GM18499 (cell line): ENCODE results near the gene LCA5.
"Not testable (repeated sequence)": the region's sequence is repeated elsewhere in the genome, so short reads cannot be mapped to it uniquely, and the experiment has no call there.

Source experiments
- ATAC-seq: cut with Tn5 transposase; IDR thresholded peaks from one replicate; pipeline ENCODE4 v1.9.1; 2021; ENCODE audit warnings: moderate number of reproducible peaks; ENCODE audit not compliant: insufficient read depth, unreplicated experiment

LCA5 gene

DNA sequence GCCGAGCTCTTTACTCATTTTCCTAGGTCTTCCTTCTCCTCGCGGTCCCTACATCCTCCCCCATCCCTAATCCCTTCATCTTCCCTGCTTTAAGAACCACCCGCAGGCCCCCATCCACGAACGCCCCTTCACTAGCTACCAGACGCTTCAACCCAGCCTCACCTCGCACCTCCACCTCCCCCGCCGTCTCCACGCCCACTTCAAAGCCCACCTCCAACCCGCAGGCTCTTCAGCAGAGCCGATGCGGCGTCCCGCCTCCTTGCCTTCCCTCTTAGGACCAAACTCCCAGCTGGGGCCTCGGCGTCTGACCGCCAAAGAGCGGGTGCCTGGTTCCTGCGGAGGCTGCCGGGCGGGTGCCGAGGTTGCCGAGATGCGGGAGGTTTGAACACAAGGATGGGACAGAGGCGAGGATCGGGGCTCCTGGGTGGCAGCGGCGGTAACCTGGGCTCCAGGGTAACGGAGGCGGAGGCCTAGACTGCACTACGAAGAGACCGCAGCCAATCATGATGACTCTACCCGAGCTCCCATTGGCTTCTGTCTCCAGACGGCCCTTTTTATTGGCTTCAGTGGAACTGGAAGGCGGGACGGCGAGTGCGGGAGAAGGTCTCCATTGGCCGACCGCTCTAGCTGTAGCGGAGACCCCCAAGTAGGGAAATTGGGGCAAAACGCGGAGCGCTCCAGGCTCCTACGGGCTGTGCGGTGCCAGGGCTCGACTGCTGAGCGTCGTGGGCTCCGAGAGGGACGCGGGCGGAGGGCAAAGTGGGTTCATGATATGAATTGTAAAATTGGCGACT, at the start of gene LCA5:
Gene LCA5, minus strand, starts transcription at position 477 of the 794 bp plus-strand sequence. CDS start 18,536 bp downstream, outside the sequence.
- peak; percentile 99 for ATAC-seq

DNA sequence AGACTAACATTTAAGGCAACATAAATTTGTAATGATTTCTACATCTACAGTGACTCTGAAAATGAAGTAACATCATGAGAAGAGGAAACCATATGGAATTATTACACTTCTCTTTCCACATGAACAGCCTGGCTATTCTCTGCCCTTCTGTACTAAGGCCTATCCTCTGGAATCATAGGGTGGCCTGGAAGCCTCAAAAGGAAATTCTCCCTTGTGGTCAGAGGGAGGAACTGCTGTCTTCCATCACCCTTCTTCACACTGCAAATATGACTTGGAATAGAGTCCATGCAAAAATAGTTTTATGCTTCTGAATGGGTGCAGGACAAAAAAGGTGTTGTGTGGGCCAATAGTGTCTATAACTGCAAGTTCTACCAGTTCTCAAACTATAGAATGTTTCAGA, 49.3 kb upstream of the LCA5 start:
- ATAC-seq: no peak

DNA sequence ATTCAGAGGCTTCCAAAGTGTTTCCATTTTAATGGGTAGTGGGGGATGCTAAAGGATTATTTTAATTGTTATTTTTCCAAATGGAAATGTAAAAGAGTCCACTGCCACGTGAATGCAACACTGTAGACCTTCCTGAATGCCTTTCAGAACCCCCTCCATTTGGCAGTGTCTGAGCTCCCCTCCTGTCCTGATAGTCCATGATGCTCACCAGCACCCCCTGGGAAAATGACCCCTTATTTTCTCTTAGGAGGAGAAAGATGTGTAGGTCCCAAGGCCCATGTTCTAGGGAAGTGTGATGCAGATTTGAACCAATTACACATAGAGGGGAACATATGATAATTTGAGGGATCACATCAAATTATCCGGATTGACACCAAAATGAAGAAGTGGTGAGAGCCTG, 47.1 kb upstream of the LCA5 start:
- no peak for ATAC-seq

DNA sequence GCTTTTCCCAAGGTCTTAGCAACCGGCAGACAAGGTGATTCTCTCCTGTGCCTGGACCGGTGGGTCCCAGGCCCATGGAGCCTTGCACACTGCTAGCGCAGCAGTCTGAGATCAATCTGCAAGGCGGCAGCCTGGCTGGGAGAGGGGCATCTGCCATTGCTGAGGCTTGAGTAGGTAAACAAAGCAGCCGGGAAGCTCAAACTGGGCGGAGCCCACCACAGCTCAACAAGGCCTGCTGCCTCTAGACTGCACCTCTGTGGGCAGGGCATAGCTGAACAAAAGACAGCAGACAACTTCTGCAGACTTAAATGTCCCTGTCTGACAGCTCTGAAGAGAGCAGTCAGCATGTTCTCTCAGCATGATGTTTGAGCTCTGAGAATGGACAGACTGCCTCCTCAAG, 40.7 kb upstream of the LCA5 start:
- ATAC-seq: not testable (repeated sequence)

DNA sequence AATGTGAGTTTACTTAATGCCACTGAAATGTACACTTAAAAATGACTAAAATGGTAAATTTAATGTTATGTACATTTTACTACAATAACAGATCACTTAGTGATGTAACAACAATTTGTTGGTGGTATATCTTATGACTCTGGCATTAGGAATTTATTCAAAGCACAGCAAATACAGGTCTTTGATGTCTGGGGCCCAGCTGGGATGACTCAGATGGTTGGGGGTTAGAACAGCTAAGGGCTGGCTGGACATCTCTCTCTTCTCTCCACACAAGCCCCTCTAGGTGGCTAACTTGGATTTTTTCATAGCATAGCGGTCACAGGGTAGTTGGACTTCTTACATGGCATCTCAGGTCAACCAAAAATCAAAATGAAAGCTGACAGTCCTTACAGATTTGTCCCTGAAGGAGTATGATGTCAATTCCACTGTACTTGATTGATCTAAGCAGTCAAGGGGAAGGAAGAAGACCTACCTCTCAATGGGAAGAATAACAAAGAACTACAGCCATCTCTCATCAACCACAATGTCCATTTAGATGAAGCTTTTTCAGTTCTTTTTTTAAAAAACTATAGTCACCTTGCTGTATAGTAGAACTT, 37.5 kb upstream of the LCA5 start:
- ATAC-seq: no peak

DNA sequence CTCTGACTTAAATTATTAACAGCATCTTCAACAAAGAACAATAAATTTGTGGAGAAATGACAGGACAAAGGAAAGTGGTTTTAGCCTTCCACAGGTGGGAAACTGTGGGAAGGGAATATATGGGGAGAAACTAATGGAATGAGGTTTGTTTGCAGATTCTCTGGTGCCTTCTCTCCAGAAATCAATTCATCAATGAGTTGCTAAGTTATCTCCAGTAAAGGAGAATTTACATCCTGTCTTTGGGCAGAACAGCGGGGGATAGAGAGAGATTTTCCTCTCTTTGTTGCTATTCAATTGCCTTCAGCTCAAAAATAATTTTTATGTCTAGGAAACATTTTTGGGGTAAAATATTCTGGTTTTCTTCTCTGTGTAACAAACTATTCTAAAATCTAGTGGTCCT, 36.9 kb upstream of the LCA5 start:
- no peak for ATAC-seq

DNA sequence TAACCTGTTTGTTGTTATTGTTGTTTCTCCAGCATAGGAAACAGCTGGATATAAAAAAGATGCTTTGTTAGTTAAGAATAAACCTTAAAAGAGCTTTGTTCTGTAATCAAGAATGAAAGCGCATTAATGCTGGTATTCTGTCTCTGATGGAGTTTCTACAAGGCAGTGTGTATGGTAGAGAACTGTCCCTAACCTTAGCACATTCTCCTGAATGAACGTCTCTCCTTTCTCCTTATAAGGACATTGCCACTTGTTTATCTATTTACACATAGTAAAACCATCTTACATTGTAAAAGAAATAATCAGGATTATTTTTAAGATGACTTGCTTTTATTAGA, 33.8 kb upstream of the LCA5 start:
- ATAC-seq: no peak

DNA sequence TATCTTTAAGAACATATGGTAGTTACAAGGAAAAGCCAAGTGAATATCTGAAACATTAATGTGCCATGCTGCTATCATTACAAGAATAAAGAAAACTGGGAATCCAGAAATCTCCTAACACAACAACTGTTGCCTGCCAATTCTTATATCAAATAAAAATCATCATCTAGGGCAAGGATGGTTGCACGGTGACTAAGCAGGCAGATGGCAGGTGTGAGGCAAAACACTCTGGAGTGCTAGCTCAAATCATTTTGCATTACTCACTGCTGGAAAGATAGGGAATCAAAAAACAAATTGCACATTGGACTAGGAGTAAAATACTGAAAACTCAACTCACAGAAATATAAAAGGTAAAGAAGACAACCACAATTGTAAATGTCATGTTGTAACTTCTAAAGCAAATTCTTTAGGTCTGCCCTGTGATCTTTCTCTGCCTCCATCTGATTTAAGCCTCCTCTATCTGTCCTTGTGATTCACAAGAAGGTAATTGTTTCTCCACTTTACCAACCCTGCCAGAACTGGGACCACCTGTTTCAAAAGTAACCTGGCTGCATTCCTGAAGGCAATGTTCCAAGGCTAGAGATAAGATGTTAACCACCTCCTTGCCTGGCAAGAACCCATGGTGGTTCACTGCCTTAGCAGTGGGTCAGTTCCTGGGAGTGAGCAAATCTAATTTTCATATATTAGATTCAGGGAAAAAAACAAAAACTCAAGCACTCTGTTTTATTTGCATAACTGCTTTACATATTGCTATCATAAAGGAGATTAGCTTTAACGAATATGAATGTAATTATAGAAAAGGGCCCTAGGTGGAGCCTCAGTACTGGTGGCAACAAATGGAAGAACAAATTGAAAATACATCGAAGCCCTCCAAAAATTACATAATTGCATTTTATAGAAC, 33.1 kb upstream of the LCA5 start:
- ATAC-seq: peak; percentile 54

DNA sequence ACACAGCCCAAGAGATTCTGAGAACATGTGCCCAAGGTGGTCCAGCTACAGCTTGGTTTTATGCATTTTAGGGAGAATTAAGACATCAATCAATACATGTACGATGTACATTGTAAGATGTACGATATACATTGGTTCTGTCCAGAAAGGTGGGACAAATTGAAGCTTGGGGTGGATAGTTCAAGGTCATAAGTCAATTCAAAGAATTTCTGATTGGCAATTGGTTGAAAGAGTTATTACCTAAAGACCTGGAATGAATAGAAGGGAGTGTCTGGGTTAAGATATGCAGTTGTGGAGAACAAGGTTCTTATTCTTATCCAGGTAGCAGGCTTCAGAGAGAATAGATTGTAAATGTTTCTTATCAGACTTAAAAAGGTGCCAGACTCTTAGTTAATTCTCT, 31.8 kb upstream of the LCA5 start:
- no peak for ATAC-seq

DNA sequence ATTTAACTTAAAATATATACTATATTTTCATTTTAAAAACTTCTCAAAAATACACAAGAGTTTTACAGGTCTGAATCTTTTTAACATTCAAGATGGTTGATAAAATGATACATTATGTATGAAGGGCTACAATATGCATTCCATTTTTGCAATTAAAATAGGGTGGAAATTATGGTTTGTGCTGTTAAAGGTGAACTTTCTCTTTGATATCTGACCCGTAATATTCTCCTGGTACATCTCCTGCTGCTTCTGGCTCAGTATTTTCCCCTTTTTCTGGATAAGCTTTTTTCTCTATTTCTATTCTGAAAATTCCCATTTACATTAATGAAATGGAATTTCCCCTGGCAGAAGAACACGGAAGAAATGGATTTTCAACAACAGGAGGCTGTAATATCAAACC, 27.4 kb upstream of the LCA5 start:
- ATAC-seq: no peak

DNA sequence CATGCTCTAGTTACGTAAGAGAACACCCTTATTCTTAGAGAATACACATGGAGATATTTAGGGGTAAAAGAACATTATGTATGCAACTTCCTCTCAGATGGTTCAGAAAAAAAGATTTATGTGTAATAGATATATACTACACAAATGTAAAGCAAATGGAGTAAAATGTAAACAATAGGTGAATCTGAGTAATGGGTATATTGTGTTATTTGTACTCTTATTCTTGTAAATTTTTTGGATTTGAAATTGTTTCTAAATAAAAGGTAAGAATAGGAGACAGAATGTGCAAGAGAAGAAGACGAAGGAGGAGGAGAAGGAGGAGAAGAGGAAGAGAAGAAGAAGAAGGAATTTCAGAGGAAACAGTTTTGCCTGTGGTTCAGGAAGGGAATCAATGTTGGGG, 22.5 kb upstream of the LCA5 start:
- no peak for ATAC-seq

DNA sequence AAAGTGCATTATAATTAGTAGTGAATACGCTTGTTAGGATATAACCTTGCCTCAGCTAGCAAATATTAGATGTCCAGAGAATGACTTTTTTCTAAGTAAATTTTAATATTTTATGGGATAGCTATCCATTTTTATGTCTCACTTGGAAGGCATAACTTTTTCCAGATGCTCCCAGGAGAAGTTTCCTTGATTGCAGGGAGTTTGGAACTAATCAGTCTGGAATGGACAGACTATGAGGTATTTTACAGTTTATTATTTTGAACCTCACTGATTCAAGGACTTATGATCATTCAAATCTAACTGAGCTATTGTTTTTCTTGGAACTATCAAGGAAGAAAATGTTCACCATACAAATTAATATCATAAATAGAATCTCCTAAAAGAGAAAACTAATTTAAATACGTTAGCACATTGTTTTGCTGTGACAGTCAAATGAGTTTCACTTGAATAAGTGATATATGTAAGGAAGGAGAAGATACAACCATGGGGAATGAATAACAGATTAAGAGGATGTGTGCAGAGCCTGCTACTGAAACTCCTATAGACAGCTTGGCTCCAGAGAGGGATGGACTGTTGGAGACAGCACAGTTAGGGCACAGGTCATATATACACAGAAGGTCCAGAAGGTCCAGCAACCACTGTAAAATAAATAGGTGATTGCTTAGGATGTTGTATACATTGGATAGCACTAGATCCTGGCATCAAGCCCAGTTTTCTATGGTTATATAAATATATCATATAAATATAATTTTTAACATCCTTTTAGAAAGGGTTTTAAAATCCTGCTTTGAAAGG, 20.6 kb upstream of the LCA5 start:
- ATAC-seq: no peak

DNA sequence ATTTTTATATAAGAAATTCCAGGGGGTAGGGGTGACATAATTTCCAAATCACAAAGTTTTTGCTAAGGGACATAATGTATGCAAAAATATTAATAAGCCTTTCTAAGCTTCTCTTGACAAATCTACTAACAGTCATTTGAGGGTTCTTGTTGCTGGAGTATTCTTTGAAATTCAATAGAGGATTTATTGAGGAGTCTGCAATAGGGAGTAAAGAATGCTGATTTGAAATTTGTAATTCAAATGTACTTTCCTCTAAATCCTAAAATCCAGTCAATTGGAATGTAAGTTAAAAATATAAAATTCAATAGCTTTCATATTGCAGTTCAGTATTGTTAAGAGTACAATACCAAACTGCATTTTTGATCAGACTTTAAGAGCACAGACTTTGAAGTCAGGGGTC, 17.1 kb upstream of the LCA5 start:
- no peak for ATAC-seq

DNA sequence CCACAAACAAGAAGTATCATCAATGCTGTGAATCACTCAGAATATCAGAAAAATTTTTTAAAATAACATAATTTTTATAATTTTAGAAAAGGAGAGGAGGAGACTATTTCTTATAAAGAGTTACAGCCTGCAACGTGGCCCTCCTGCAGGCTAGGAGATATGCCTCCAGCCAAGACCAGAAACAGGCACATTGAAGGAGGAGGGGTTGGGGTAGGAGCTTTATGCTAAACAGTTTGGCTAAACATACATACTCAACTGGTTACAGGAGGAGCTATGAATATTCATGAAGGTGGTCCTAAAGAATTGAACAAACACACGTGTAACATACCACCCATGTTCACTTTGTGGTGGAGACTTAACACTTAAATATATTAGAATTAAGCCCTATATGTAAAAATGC, 14.2 kb upstream of the LCA5 start:
- ATAC-seq: no peak

DNA sequence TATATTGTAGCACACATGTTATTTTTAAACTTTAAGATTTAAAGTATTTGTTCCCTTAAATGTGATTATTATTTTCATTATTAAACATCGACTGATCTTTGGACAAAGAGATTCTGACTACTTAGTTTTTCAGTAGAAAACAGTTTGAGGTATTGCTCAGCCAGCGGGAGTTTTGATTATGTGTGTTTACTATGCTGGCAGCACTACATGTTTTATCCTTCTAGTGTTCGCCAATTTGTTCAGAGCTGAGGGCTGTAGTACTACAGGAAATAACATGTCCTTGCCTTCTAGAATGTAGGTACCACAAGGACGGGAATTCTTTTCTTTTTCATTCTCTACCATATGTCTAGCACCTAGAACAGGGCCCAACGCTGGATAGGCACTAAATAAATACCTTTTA, 11.1 kb upstream of the LCA5 start:
- ATAC-seq: no peak

DNA sequence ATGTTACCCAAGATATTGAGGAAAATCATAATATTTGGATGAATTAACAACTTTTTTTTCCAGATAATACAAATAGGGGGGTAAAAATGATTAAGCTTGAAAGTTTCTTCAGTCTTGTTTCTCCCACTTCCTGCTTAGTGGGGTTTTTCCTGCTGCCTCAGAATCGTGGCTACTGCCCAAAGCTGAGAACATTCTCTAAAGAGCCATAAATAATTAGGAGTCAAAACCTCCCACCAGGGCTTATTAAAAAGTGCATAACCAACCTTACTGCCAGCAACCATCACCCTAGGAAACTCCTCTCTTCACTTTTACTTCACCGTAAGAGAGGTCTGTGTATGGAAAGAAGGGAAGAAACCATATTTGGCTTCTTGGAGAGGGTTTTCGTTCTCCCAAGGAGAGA, 9.0 kb upstream of the LCA5 start:
- no peak for ATAC-seq

DNA sequence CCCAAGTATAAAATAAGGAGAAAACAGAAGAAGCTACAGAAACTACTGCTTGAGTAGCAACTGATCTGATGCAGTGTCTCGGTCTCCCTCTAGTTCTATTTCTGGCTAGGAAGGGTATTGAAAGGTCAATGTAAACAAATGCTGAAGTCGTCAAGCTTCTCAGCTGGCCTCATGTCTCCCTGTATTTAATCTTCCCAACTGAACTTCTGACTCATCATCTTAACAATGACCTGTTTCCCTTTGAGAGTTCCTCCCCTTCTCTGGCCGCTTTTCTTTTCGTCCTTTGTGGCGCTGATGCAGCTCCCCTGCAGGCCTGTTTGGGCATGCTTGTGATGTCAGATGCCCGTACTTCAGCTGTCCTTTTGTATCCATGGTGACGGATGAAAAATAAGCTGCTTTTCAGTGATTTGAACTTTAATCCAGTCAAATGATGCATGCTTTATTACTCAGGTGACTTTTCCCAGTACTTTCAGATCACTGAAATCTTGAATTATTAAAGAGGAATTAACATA, 7.8 kb upstream of the LCA5 start:
- ATAC-seq: peak; percentile 68

DNA sequence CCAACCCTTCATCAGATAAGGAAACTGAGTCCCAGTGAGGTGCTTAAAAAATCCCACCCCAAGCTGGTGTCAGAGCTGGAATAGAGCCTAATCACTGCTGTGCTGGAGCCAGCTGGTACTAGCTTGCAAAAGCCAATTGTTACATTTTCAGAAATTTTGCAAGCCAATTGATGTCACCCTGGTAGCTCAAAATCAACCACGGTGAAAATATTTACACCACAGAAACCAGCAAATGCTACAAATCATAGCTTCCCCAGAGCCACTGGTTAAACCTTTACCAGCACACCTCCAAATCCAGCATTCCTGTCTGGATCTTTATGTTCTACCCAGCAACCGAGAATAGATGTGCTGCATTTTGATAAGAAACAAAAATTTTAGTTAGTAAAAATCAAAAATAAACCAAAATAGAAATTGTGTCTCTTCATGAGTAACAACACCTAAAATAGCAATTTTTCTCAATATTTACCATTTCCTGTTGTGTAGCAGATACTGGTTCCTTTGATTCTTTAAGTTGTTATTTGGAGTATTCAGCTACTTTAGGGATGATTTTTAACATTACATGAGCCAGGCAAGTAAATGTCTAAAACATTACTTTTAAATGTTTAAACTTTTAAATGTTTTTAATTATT, 7.2 kb upstream of the LCA5 start:
- ATAC-seq: peak; percentile 43

DNA sequence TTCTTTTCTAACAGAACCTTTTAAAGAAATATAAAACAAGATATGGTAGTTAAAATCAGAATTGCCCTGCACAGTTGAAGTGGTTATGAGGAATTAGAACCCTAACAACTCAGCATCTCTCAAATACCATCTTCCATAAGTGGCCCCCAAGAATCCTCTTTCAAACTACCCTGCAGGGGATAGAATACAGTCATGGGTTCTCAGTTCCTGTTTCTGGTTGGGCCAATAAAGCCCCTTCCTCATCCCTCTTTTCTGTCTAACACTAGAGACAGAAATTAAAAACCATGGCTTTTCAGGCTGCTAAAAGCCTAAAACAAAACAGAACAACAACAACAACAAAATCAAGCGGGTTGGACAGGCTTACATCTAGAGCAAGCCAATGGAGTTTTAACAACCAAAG, 6.7 kb upstream of the LCA5 start:
- ATAC-seq: peak; percentile 11

DNA sequence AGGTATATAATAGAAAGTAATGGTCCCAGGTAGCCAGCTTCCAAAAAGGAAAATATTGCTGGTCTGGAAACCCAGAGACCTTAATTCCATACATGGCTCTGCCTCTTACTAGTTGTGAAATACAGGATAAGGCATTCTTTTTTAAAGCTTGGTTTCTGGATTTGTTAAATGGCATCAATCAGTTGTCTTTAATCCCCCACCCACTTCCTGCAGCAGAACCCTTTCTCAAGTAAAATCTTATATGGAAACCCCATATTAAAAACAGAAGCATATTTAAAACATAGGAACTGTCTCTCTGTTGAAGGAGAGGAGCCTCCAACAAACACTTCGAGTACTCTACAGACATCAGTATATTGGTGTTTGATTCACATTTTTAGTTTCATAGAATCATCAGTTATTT, 6.2 kb upstream of the LCA5 start:
- ATAC-seq: no peak
